Mucosa of descending colon (tissue), 3 donors: ENCODE results near the gene FXYD1. TPM values are rescaled to one million over a fixed set of nuclear protein-coding genes. Genes with fewer than 3 reads are reported as not detected.

Experiments
- ATAC-seq: fragments of 200-7000 bp; cut with Tn5 transposase; one replicate; pipeline ENCODE4 v1.9.1; 2020; ENCODE audit warnings: mild to moderate bottlenecking, moderate library complexity
- DNase-seq, 3 donors: peaks; one replicate each; pipeline ENCODE4 v3.0.0-alpha.2; 2020
- H3K36me3 ChIP-seq: fragments of 200-600 bp; one replicate; pipeline ENCODE4 v1.8.0; 2021; ENCODE audit warnings: low read depth, mild to moderate bottlenecking
- H3K4me1 ChIP-seq: fragments of 200-600 bp; one replicate; pipeline ENCODE4 v1.8.0; 2021; ENCODE audit warnings: low read depth, mild to moderate bottlenecking
- H3K4me3 ChIP-seq: fragments of 200-600 bp; one replicate; pipeline ENCODE4 v1.8.0; 2021; ENCODE audit warnings: mild to moderate bottlenecking
- H3K9me3 ChIP-seq: fragments of 200-600 bp; one replicate; pipeline ENCODE4 v1.8.0; 2021; ENCODE audit warnings: mild to moderate bottlenecking
- CTCF ChIP-seq: fragments of 200-600 bp; IDR thresholded peaks from one replicate; pipeline ENCODE4 v1.8.0; 2022; ENCODE audit warnings: antibody characterized with exemption, mild to moderate bottlenecking
- intact Hi-C, 2 donors: fragments of 100-400 bp; cut with DNase I in 1 of 2; cut with micrococcal nuclease in 1 of 2; formaldehyde crosslinking; loops; one replicate each; pipeline versions ENCODE4 v1.11.0 to v1.11.1; 2022; cut with DNase I, micrococcal nuclease
- total RNA-seq, 3 donors: library from RNA; stranded (reverse); fragmentation: NEBNext Ultra II Directional in 2 of 3; extraction: Animal tissue kit (Norgen Biotek cat#: 25700) in 2 of 3; gene quantifications; one replicate each; pipeline versions ENCODE4 v1.2.1 to v1.2.4, GENCODE V29; 2021 to 2023
- donor health status: DM: no; HTN: no; CAD: no; lungs with moderate emphysema.
- donor health status: DM: no; HTN: no; CAD: no.
- donor health status: DM: no; HTN: yes; CAD: no.

Gene FXYD1
- total RNA-seq, 3 donors from 2014 or later, result 13.3 to 71.0 (median 15.4) TPM

- no peak for ATAC-seq
- no peak for DNase-seq
- no peak overlapping the region for H3K4me3 ChIP-seq
- no peaks in the 10 kb centered on the region for H3K4me1 ChIP-seq
- no peaks in the 10 kb centered on the region for H3K36me3 ChIP-seq
- TF ChIP-seq CTCF, result no peak
- intact Hi-C loops, result no loop called here
- no peaks in the 10 kb centered on the region for H3K9me3 ChIP-seq
These were observed 42.8 kb downstream of the FXYD1 start for GRCh38 chr19:35181387-35181786.

GRCh38 chr19:35184267-35184666, 45.6 kb downstream of the FXYD1 start:
- no peak for TF ChIP-seq CTCF
- no peak overlapping the region for H3K4me3 ChIP-seq
- ATAC-seq (no peak), DNase-seq (no peak)
- intact Hi-C loops, result no loop called here
- no peaks in the 10 kb centered on the region for H3K36me3 ChIP-seq
- H3K4me1 ChIP-seq, result no peaks in the 10 kb centered on the region
- H3K9me3 ChIP-seq, result no peaks in the 10 kb centered on the region

- no peaks in the 10 kb centered on the region for H3K36me3 ChIP-seq
- no peak for ATAC-seq
- TF ChIP-seq CTCF, result no peak
- intact Hi-C loops, result no loop called here
- no peaks in the 10 kb centered on the region for H3K9me3 ChIP-seq
- H3K4me1 ChIP-seq, result no peaks in the 10 kb centered on the region
- no peak overlapping the region for H3K4me3 ChIP-seq
- DNase-seq, result no peak
These were observed 46.3 kb downstream of the FXYD1 start for GRCh38 chr19:35184884-35185283.

Other genes starting within 250 kb of the FXYD1 start
- gene ZNF30, start 211.9 kb upstream of the FXYD1 start, total RNA-seq, result 1 to 10 TPM; 1.3 to 4.9 (median 2.1) TPM
- 1 to 10 TPM; 5.4 to 7.6 (median 6.7) TPM for gene ZNF792, start 174.6 kb upstream of the FXYD1 start, total RNA-seq
- gene GRAMD1A, start 138.5 kb upstream of the FXYD1 start, total RNA-seq, result 10 to 100 TPM; 32.5 to 53.1 (median 33.8) TPM
- 1 to 10 TPM; 1.6 to 8.8 (median 3.5) TPM for gene SCN1B, start 108.4 kb upstream of the FXYD1 start, total RNA-seq
- gene HPN, start 97.1 kb upstream of the FXYD1 start, total RNA-seq, result under 1 TPM in 2 of 3 donors, not detected in 1; 0.54 to 0.94 TPM
- 1,000 to 10,000 TPM; 1,086 to 3,973 (median 3,185) TPM for gene FXYD3, start 23.0 kb upstream of the FXYD1 start, total RNA-seq
- gene LGI4, start 3.8 kb upstream of the FXYD1 start, total RNA-seq, result 10 to 100 TPM; 14.1 to 38.8 (median 31.1) TPM
- gene FXYD7, start 4.4 kb downstream of the FXYD1 start, total RNA-seq, result 1 to 10 TPM in 1 of 3 donors, not detected in 2; 1.5 TPM
- gene FXYD5, start 15.9 kb downstream of the FXYD1 start, total RNA-seq, result 10 to 100 TPM in 2 of 3 donors, 1 to 10 TPM in 1; 9.1 to 20.8 (median 17.9) TPM
- not detected for gene FAM187B, start 89.9 kb downstream of the FXYD1 start, total RNA-seq
- gene LSR, start 110.2 kb downstream of the FXYD1 start, total RNA-seq, result 100 to 1,000 TPM; 123 to 302 (median 289) TPM
- gene USF2, start 130.1 kb downstream of the FXYD1 start, total RNA-seq, result 100 to 1,000 TPM in 2 of 3 donors, 10 to 100 TPM in 1; 94.5 to 131 (median 116) TPM
- not detected for gene HAMP, start 143.7 kb downstream of the FXYD1 start, total RNA-seq
- under 1 TPM in 1 of 3 donors, not detected in 2; 0.80 TPM for gene MAG, start 153.3 kb downstream of the FXYD1 start, total RNA-seq
- gene CD22, start 190.4 kb downstream of the FXYD1 start, total RNA-seq, result 1 to 10 TPM; 2.2 to 5.7 (median 4.1) TPM
- gene FFAR1, start 209.1 kb downstream of the FXYD1 start, total RNA-seq, result not detected
- gene FFAR3, start 219.6 kb downstream of the FXYD1 start, total RNA-seq, result 1 to 10 TPM in 1 of 3 donors, not detected in 2; 1.5 TPM
- under 1 TPM in 1 of 3 donors, not detected in 2; 0.32 TPM for gene GPR42, start 232.2 kb downstream of the FXYD1 start, total RNA-seq